Measurements from ENCODE around the gene DDN.

DNA sequence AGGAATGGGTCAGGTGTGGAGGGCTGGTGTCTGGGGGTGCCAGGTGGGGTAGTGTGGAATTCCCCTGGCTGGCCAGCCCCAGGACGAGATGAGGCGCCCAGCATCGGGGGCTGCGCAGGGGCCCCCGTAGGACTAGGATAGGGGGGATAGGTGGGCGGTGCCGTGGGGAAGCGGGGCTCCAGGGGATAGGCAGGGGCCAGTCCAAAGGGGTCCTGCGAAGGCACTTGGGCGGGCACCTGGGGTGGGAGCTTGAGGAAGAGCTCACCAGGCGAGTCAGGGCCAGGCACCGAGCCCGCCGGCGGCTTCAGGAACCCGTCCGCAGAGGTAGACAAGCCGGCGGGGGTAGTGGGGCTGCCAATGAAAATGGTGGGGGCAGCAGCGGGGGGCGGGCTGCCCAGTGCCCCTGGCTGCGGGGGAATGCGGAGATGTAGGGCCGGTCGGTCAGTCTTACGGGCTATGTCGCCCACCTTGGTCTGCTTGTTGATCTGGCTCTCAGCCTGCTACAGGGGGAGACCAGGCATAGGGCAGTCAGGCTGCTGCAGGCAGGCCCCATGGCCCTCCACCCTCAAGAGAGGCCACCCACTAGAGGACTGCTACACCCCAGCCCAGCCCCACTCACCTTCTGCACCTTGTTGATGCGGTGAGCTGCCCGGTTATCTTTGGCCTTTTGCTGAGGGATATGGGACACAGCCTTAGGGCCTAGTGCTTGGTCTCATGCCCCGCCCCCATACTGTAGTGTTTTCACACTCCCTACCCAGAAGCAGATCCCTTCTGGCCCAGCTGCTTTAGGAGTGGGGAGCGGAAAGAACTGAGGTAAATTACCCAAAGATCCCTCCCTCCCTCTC lies 42.1 kb upstream of the DDN start:
- TF ChIP-seq GATA3 (IDR thresholded peaks at IDR 0.05; ENCODE audit: low read depth, low read length) = no peak
- no peak for TF ChIP-seq GATA2 (IDR thresholded peaks at IDR 0.05; ENCODE audit: low read depth, low read length)

Data from SH-SY5Y (cell line).